Thyroid gland (tissue), 4 donors: ENCODE results near the gene PITX3. TPM values are rescaled to one million over a fixed set of nuclear protein-coding genes. Genes with fewer than 3 reads are reported as not detected.
A peak's percentile ranks its signal among the peaks of the same experiment; 100 is the strongest.

Experiments
- DNase-seq, 2 donors: peaks; one replicate each; pipeline ENCODE4 v3.0.0-alpha.2; 2019
- H3K27ac ChIP-seq, 3 donors: fragments of 200-600 bp; sonication (generic); 1 replicate in 2 of 3; 2 replicates in 1 of 3; pipeline ENCODE4 v1.5.1; 2016 to 2019; ENCODE audit warnings: mild to moderate bottlenecking in 1 of 3, moderate library complexity in 1 of 3
- H3K27me3 ChIP-seq: fragments of 200-600 bp; sonication (generic); one replicate; pipeline ENCODE4 v1.5.1; 2019
- H3K36me3 ChIP-seq, 2 donors: fragments of 200-600 bp; sonication (generic); one replicate each; pipeline ENCODE4 v1.5.1; 2016 to 2019
- H3K4me1 ChIP-seq, 2 donors: fragments of 200-600 bp; sonication (generic); one replicate each; pipeline ENCODE4 v1.5.1; 2017 to 2019
- H3K4me3 ChIP-seq, 3 donors: fragments of 200-600 bp; sonication (generic); replicated peaks in 1 of 3; 1 replicate in 2 of 3; 2 replicates in 1 of 3; pipeline ENCODE4 v1.5.1; 2016; ENCODE audit warnings: mild to moderate bottlenecking in 1 of 3
- H3K9me3 ChIP-seq: fragments of 200-600 bp; sonication (generic); one replicate; pipeline ENCODE4 v1.5.1; 2017
- CTCF ChIP-seq, 6 experiments: fragments of 200-600 bp in 3 of 6; fragments of 450-650 bp in 3 of 6; sonication (generic) in 3 of 6; IDR thresholded peaks; one replicate each; pipeline ENCODE4 v1.5.1; 2016 to 2019; ENCODE audit warnings: antibody characterized with exemption in 6 of 6, mild to moderate bottlenecking in 2 of 6, inconsistent platforms in 1 of 6, moderate library complexity in 1 of 6
- POLR2A ChIP-seq, 2 donors: fragments of 450-650 bp; IDR thresholded peaks; one replicate each; pipeline ENCODE4 v1.6.1; 2017; ENCODE audit warnings: antibody characterized with exemption in 2 of 2, mild to moderate bottlenecking in 2 of 2, moderate library complexity in 1 of 2
- WGBS, 2 donors: methylation state at CpG; one replicate each; pipeline ENCODE4 v1.1.5; 2017; 5-methylcytosine and 5-hydroxymethylcytosine counted together
- intact Hi-C: fragments of 100-400 bp; cut with DNase I; formaldehyde crosslinking; loops from one replicate; pipeline ENCODE4 v1.15.1; 2023
- total RNA-seq, 4 donors: library from RNA; depleted of rRNA; stranded (reverse); fragments of >200 nt; gene quantifications; one replicate each; pipeline ENCODE4 v1.2.3, GENCODE V29; 2016

Gene PITX3
- total RNA-seq, 4 donors from 2014 or later, result 0.45 TPM; not detected in 3

GRCh38 chr10:102242118-102242485 lies 790 bp upstream of the PITX3 start:
- H3K27me3 ChIP-seq, result no peaks in the 10 kb centered on the region
- intact Hi-C loops, result no loop called here
- no peaks in the 10 kb centered on the region for H3K9me3 ChIP-seq
- no peaks in the 10 kb centered on the region for H3K36me3 ChIP-seq
- no peak for DNase-seq
- peaks cover 19 to 30% of the 10 kb centered on the region in 2 donors for H3K4me1 ChIP-seq
- no peak overlapping the region for H3K27ac ChIP-seq
- TF ChIP-seq CTCF (IDR thresholded peaks at IDR 0.05) (no peak), POLR2A (IDR thresholded peaks at IDR 0.05) (no peak)
- peak overlapping the region in 1 of 3 donors; percentile 57 for H3K4me3 ChIP-seq
- 32 to 36% methylated on average over 7 of the region's 7 CpGs for WGBS, 2 donors

- H3K36me3 ChIP-seq, result no peaks in the 10 kb centered on the region
- H3K4me1 ChIP-seq, result peaks cover 8 to 20% of the 10 kb centered on the region in 2 donors
- no peaks in the 10 kb centered on the region for H3K9me3 ChIP-seq
- no peaks in the 10 kb centered on the region for H3K27me3 ChIP-seq
- no peak for TF ChIP-seq CTCF (IDR thresholded peaks at IDR 0.05)
- TF ChIP-seq POLR2A (IDR thresholded peaks at IDR 0.05), result no peak
- peak overlapping the region; percentile 0 to 57 (median 34) for H3K4me3 ChIP-seq
- DNase-seq, result no peak
- intact Hi-C loops, result no loop called here
- no peak overlapping the region for H3K27ac ChIP-seq
- WGBS, 2 donors, result 3 to 4% methylated on average over 11 of the region's 20 CpGs
These were observed 274 bp downstream of the PITX3 start for GRCh38 chr10:102241032-102241443.

- WGBS, 2 donors, result 25 to 35% methylated on average over 16 to 23 of the region's 39 CpGs
- intact Hi-C loops, result no loop called here
- no peak overlapping the region for H3K27ac ChIP-seq
- peak overlapping the region in 2 of 3 donors; percentile 0 to 57 for H3K4me3 ChIP-seq
- no peaks in the 10 kb centered on the region for H3K9me3 ChIP-seq
- no peaks in the 10 kb centered on the region for H3K27me3 ChIP-seq
- peaks cover 8 to 20% of the 10 kb centered on the region in 2 donors for H3K4me1 ChIP-seq
- TF ChIP-seq CTCF (IDR thresholded peaks at IDR 0.05) (no peak), POLR2A (IDR thresholded peaks at IDR 0.05) (no peak)
- peak in 1 of 2 donors; percentile 18 for DNase-seq
- H3K36me3 ChIP-seq, result no peaks in the 10 kb centered on the region
These were observed 763 bp downstream of the PITX3 start for GRCh38 chr10:102240467-102241031.

GRCh38 chr10:102237711-102238252 lies 3.5 kb downstream of the PITX3 start:
- no peak for DNase-seq
- 77 to 83% methylated on average over 4 of the region's 4 CpGs for WGBS, 2 donors
- Histone ChIP-seq H3K4me3 (no peak overlapping the region), H3K9me3 (no peaks in the 10 kb centered on the region), H3K27ac (no peak overlapping the region), H3K27me3 (no peaks in the 10 kb centered on the region), H3K36me3 (no peaks in the 10 kb centered on the region), H3K4me1 (peaks cover 8 to 16% of the 10 kb centered on the region in 2 donors)
- intact Hi-C loops, result loop anchor here (10.0 kb wide), 2 partner anchors 237 to 357 kb away; no protein-coding TSS in a partner anchor
- TF ChIP-seq POLR2A (IDR thresholded peaks at IDR 0.05) (no peak), CTCF (IDR thresholded peaks at IDR 0.05) (no peak)

GRCh38 chr10:102236006-102236405 lies 5.3 kb downstream of the PITX3 start:
- TF ChIP-seq POLR2A (IDR thresholded peaks at IDR 0.05) (no peak), CTCF (IDR thresholded peaks at IDR 0.05) (no peak)
- intact Hi-C loops, result loop anchor here (10.0 kb wide), 2 partner anchors 239 to 359 kb away; no protein-coding TSS in a partner anchor
- no peak for DNase-seq
- Histone ChIP-seq H3K27me3 (peaks cover 4% of the 10 kb centered on the region), H3K27ac (no peak overlapping the region), H3K4me3 (no peak overlapping the region), H3K4me1 (peaks cover 12 to 14% of the 10 kb centered on the region in 2 donors), H3K9me3 (no peaks in the 10 kb centered on the region), H3K36me3 (no peaks in the 10 kb centered on the region)
- whole genome bisulfite sequencing, 2 donors, result 64 to 75% methylated on average over 8 of the region's 8 CpGs
